ENCODE results near the gene MSGN1.
"Not testable (repeated sequence)": the region's sequence is repeated elsewhere in the genome, so short reads cannot be mapped to it uniquely, and the experiment has no call there.

Gene MSGN1

DNA sequence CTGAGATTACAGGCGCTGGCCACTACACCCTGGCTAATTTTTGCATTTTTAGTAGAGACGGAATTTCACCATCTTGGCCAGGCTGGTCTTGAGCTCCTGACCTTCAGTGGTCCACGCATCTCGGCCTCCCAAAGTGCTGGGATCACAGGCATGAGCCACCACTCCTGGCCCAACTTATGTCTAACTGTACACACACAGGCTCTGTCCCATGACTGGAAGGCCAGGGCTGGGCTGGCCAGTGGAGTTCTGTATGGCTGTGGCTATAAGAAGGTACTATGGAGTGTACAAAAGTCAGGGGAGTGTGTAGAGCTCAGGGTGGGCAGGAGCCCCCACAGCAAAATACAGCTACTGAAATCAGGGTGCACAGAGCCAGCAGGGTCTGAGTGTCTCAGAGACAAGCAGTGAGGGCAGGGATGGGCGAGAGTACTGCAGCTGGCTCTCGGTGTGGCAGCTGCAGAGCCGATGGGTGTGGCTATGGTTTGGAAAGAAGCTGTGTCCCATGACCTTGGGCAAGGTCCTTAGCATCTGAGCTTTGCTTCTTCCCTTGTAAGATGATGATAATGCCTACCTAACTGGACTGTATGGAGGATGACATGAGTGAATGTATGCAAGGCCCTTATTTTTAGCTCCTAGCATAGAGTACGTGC lies 10.4 kb upstream of the MSGN1 start:
- no peak for DNase-seq (ENCODE audit: low spot score)

DNA sequence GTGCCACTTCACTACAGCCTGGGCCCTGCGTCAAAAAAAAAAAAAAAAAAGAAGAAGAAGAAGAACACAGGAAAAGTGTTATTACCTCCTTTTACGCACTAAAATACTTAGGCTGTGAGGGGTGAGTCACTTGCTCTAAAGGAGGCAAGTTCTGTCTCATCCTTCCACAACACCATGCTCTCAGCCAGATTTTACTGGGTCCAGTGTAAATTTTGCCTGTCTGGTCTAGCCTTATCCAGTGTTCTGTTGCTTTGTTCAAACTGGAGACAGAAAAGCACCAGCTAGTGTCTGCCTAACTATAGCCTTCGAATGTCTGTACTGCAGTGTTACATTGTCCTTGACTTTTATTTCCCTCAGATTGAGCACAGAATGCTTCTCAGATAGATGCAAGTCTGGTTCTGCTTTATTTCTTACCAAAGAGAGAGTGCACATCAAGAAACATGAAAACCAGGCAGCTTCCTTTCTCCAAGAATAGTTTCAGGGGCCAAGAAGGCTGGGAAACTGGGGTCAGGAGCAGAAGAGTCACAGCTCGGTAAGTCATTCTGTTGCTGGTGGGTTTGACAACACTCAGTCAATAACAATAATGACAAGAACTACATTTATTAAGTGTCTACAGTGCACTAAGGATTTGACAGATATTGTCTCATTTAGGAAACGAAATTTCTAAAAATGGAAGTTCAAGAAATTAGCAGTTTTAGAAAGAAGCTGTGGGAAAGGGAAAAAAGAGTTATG lies 3.1 kb upstream of the MSGN1 start:
- DNase-seq (ENCODE audit: low spot score) = no peak

DNA sequence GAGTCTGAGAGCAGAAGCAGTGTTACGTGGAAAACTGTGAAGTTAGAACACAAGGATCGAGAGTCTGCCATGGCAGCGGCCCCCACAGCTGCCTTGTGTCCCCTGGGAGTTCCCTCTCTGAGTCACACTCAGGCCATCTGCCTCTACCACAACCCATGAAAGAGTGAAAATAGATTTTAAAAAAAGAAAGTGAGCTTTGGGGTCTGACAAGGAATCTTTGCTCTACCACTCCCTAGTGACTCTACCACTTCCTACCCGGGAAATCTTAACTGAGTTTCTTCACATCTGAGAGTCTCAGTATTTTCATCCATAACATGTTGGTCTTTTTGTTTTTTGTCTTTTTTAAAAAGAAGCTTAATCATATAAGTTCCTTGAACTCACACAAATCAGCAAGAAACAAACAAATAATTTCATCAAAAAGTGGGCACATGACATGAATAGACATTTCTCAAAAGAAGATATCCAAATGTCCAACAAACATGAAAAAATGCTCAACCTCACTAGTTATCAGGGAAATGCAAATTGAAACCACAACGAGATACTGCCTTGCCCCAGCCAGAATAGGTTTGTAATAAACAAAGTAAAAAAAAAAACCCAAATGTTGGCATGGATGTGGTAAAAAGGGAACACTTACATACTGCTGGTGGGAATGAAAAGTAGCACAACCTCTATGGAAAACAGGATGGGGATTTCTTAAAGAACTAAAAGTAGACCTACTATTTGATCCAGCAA lies 2.4 kb upstream of the MSGN1 start:
- DNase-seq (ENCODE audit: low spot score) = no peak

DNA sequence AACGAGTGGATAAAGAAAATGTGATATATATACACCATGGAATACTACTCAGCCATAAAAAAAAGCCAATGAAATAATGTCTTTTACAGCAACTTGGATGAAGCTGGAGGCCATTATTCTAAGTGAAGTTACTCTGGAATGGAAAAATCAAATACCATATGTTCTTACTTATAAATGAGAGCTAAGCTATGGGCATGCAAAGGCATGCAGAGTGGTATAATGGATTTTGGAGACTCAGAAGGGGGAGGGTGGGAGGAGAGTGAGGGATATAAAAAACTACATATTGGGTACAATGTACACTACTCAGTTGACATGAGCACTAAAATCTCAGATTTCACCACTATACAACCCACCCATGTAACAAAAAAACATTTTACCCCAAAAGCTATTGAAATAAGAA lies 1.7 kb upstream of the MSGN1 start:
- DNase-seq (ENCODE audit: low spot score) = no peak

DNA sequence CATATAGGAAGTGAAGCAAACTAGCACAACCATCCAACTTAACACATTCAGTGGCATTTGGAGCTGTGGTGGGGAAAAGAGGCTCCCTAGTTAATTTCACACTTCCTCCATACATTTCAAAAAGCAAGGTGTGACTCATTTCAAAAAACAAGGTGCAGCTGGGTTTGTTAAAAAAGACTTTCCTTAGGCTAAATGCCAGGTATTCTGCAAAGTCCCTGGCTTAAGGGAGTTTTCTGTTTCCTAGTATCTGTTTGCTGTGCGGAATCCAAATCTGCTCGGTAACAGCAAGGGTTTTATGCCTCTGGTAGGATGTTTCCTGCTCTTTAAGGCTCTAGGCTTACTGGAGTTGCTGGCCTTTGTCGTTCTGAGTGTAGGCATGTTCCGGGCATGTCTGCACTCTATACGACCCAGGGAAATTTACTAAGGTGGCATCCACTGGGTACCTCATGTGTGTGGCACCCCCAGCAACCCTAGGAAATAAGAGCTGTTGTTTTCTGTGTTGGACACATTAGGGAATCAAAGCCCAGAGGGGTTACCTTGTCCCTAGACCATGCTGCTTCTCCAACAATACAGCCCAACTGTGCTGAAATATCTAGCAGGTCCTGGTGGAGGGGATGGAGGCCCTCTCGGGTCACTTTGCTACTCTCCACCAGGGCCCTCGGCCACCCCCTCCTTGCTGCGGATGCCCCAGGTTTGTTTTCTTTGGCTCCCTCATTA lies 634 bp upstream of the MSGN1 start:
- no peak for DNase-seq (ENCODE audit: low spot score)

DNA sequence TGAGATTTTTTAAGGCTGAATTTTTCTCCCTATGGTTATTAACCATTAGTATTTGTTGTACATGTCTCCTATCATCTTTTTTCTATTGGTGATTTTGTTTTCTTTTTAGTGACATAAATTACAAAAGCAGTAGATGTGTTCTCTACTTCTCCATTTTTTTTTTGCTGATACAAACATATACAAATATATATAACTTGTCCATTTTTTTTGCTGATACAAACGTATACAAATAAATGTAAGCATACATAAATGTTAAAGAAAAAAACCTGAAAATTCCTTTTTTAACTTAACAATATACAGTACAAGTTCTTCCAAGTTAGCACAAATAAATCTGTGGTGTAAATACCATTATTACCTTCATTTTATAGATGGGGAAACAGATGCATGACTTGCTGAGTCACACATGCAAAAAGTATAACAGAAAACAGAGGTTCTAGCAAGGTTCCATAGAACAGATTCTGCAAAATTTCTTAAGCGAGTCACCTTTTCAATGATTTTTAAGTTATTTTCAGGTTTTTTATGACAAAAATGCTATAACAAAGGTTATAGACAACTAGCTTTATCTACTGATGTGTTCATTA lies 2.1 kb downstream of the MSGN1 start:
- DNase-seq (ENCODE audit: low spot score) = no peak

DNA sequence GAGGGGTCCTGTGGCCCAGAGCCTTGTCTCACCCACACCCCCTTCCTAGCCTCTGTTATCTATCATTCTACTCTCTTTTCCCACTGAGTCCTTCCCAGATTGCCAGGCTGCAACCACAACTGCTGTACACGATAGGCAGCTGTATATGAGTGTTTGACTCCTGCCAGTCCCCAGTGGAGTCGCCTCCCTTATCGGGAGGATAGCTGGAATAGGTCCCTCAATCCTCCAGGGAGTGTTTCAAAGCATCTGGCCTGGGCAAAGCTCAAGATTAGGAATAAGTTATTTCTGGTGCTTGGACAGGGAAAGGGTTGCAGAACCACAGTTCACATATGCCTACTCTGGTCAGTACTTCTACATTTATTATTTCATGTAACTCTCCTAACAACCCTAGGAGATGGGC lies 4.8 kb downstream of the MSGN1 start:
- no peak for DNase-seq (ENCODE audit: low spot score)

DNA sequence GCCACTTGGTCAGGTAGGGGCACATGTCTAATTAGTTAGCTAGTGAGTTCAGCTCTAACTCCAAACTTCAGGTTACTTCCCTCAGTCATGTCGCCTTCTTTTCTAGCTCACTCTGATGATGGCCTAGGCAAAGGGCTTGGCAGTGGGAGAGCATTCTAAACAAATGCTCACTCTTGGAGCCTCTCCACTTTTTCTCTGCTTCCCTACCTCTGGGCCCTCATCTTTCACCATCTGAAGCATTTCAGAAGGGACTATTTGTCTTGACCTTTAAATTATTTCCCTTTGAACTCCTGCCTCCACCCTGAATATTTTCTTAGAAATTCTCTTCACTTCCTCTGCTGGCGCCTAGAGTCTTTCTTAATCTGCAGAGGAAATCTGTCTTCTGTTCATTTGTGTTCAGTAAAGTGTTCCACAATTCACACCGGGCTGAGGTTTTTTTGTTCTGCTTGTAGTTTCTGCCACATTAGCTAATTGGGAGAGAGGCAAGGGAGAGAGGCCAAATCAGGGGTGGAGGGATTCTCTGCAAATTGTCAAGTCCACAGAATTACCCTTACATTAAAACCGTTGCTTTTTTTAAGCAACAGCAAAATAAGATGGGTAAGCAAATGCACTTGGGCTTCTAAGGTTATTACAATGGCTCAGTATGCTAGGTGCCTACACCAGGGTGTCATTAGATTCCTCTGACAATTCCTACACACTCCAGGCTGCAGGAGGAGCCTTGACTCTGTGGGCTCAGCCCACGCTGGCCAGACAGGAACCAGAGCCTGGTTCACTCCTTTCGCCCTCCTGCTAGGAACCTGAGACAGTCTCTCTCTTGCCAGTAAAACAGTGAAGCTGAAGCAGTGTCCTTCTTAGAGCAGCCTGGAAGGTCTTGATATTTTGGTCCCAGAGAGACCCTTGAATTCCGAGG lies 5.5 kb downstream of the MSGN1 start:
- no peak for DNase-seq (ENCODE audit: low spot score)

DNA sequence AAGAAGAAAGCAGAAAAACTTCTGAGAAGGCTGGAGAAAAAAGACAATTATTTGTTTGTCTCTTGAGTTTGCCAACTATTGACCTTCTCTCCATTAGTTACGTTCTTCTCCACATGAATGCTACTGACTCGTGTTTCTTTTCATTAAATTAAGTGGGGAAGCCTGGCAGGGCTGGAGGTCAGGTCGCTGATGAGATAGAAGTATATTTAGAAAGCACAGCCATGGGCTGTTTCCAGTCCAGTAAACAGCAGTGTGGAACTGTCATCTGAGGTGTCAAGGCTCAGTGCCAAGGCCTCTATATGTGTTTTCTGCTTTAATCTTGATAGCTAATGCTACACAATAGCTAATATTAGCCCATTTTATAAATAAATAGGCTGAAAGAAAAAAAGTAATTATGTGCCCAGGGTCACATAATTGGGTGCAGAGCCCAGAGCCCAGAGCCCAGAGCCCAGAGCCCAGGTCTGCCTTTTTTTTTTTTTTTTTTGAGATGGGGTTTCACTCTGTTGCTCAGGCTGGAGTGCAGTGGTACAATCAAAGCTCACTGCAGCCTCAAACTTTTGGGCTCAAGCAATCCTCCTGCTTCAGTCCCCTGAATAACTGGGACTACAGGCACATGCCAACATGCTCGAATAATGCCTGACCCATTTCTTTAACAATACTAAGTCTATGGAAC lies 6.3 kb downstream of the MSGN1 start:
- peak; percentile 23 for DNase-seq (ENCODE audit: low spot score)

DNA sequence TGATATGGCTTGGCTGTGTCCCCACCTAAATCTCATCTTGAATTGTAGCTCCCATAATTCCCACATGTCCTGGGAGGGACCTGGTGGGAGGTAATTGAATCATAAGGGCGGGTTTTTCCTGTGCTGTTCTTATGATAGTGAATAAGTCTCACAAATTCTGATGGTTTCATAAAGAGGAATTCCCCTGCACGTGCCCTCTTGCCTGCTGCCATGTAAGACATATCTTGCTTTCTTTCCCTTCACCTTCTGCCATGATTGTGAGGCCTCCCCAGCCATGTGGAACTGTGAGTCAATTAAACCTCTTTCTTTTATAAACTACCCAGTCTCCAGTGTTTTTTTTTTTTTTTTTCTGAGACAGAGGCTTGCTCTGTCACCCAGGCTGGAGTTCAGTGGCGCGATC lies 7.4 kb downstream of the MSGN1 start:
- DNase-seq (ENCODE audit: low spot score) = not testable (repeated sequence)

DNA sequence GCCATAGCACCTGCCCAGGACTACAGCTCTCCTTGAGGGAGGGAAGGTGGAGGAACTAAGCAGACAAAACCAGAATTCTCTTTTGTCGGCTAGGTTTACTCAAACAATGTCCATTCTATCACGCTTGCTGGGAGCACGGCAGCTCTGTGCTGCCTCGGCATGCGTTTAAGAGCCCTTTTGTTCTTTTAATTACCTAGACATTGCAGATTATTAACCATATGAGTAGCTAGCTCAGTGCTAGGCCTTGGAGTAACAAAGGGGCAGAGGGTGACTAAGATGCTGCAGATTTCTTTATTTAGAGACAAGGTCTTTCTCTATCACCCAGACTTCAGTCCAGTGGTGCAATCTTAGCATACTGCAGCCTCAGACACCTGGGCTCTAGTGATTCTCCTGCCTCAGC lies 11.1 kb downstream of the MSGN1 start:
- DNase-seq (ENCODE audit: low spot score) = no peak

DNA sequence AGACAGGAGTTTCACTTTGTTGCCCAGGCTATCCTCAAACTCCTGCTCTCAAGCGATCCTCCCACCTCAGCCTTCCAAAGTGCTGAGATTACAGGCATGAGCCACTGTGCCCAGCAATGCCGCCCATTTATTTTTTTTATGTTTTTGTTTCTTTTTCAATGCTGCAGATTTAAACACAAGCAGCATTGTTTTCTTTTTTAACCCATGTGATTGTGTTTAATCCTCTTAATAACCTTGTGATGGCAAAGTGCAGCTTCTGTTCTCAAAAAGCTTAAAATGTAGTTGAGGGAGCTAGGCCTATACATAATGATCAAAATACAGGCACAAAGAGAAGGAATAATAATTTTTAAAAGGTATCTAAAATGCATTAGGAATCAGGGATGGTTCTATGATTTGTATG lies 11.5 kb downstream of the MSGN1 start:
- DNase-seq (ENCODE audit: low spot score) = no peak

DNA sequence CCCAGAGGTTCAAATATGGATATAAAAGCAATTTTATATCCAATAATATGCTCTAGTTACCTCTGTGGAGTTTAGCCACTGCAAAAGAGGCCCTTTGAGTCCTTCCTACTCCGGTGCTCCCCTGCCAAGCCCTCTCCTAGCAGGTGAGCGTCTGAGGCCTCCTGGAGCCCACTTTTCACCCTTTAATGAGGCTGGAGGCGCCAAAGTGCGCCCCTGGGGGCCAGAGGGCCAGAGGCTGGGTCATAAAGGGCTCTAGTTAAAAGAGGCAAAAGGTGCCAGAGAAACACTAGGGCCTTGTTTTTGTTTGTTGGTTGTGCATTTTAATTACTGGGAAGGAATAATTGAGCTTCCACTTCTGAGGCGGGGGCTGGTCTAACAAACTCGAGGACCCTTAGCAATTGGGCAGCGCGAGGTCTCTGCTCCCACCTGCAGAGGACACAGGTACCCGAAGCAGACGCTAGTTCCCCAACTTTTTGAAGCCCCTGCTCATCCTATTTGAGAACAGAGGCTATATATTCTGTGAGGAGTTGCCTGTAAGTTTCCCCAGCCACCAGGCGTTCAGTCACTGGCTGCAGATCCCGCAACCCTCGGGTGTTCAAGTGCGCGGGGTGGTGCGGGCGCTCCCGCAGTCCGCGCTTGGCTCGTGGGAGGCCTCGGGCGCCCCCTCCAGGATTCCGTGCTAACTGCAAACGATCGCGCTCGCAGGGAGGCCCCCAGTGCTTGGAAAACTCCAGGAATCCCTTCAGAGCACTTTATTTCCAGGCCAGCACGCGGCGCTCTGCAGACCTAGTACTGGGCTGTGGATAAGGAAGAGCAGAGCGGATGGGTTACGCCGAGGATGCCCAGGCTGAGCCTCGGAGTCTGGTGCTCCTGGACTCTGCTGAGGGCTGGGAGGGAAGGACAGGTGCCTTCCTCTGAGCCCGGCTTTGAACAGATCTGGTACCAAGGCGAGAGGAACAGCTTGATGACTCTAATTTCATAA lies 14.1 kb downstream of the MSGN1 start:
- peak; percentile 66 for DNase-seq (ENCODE audit: low spot score)

DNA sequence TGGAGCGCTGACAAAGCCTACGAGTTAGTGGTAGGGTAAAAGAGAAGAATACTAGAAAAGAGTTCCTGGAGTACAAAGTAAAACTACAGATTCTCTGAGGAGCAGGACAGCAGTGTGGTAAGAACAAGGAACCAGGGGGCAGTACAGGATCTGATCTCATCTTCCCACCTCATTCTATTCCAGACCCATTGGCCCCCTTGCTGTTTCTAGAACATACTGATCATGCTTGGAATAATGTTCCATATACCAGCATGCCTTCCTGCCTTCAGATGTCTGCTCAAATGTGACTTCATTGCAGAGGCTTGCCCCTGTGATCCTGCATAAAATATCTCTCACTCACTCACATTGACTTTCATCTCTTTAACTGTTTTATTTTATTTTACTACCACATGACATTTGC lies 19.3 kb downstream of the MSGN1 start:
- no peak for DNase-seq (ENCODE audit: low spot score)

DNA sequence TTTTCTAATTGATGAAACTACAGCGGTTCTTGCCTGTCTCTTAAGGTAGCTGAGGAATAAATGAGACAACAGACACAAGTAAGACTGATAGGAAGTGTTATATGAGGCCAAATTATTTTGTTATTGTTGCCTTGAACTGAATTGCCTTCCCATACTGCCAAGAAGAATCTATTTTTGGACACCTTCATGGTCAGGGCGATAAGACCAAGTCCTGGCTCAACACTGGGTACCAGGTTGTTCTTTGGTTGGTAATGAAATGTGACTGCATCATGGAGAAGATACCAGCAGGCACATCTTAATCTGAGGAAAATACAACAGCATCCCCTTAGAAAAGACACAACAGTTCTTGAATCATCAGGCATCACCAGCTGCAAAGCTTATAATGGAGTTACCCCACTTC lies 23.7 kb downstream of the MSGN1 start:
- DNase-seq (ENCODE audit: low spot score) = no peak

DNA sequence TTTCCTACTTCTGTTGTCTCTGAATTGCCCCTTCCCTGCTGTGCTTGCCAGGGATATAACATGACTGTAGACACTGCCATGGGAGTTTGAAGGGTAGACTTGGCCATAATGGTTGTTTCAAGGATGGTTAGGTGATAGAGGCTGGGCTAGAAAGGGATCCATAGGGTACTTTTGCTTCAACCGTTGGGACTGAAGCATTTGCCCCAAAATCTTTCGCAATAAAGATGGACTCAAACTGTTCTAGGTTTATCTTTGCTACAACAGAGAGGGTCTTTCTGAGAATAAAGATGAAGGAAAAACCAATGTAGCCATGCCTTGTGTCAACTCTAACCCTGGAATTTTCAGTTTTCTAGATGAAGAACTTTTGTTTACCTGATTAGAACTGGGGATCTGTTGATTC lies 27.2 kb downstream of the MSGN1 start:
- no peak for DNase-seq (ENCODE audit: low spot score)

DNA sequence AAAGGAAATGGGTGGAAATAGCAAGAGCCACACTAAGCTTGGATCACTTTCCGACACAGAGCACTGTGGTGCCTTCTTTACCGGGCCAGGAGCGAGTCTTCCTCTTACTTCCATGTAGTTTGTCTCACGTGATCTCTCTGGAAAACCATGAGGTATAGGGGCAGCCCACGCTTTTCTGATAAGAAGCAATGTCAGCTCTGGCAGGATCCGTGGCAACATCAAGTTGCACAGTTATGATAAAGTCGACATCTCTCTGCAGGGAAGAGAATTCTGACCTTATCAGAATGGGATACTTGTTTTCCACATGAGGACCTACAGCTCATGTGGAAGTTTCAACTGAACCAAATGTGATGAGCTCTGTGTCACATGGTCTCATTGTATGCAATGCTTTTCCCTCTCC lies 29.5 kb downstream of the MSGN1 start:
- DNase-seq (ENCODE audit: low spot score) = no peak

DNA sequence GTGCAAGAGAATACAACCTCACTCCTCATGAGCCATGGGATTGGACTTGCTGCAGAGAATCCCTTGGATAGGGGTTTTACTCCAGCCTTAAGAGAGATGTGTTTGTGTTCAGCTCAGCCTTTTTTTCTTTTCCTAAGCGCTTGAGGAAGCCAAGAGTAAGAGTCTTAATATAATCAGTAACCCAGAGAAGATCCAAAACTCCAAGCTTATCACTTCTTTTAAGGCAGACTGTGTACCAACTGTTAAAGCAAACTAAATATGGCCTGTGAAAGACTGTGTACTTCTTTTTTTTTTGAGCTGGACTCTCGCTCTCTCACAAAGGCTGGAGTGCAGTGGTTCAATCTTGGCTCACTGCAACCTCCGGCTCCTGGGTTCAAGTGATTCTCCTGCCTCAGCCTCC lies 30.4 kb downstream of the MSGN1 start:
- DNase-seq (ENCODE audit: low spot score) = no peak

DNA sequence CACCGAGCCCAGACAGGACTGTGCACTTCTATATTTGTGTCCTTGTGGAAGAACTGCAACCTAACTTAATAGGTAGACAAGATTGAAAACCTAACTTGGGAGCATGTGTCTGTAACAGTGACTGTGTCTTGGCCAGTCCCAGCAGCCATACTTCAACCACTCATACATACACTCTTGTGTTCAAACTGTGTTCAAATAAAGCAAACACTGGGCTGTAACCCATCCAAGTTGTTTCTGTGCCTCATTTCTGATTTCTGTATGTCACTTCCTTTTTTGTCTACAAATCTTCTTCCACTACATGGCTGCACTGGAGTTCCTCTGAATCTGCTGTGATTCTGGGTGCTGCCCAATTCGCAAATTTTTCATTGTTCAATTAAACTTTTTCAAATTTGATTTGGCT lies 31.0 kb downstream of the MSGN1 start:
- no peak for DNase-seq (ENCODE audit: low spot score)

DNA sequence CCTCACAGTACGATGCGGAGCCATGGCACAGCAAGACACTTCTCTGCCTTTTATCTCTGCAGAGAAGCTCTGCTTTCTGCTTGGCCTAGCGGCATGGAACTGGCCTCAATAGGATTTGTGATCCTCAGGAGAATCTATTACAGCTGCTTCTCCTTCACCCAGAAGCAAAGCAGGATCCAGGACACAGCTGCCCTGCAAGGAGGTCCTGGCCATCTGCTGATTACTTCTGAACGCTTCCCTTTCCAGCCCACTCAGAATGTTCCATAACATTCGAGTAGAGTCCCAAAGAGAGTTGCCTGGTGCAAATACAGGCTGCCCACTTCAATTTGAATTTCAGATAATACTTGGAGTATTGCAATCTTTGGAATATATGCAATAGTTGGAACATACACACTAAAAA lies 33.0 kb downstream of the MSGN1 start:
- no peak for DNase-seq (ENCODE audit: low spot score)
